Esophagus (tissue), 2 donors: Measurements from ENCODE around the gene TRIM39. TPM values are rescaled to one million over a fixed set of nuclear protein-coding genes. Genes with fewer than 3 reads are reported as not detected.
"Not testable (repeated sequence)": the region's sequence is repeated elsewhere in the genome, so short reads cannot be mapped to it uniquely, and the experiment has no call there.

ENCODE experiments used
- H3K27ac ChIP-seq, 2 donors: one replicate each; pipeline ENCODE4 v1.5.1; 2013; ENCODE audit warnings: low read depth in 2 of 2, mild to moderate bottlenecking in 2 of 2, inconsistent platforms in 1 of 2, low read length in 1 of 2, moderate library complexity in 1 of 2
- H3K27me3 ChIP-seq, 2 donors: one replicate each; pipeline ENCODE4 v1.6.1; 2013; ENCODE audit warnings: low read length in 2 of 2, control low read depth in 1 of 2, mild to moderate bottlenecking in 1 of 2; ENCODE audit not compliant: insufficient read depth in 2 of 2, control insufficient read depth in 1 of 2
- H3K36me3 ChIP-seq, 2 donors: one replicate each; pipeline ENCODE4 v1.6.1; 2013; ENCODE audit warnings: low read length in 1 of 2; ENCODE audit not compliant: control insufficient read depth in 2 of 2, insufficient read depth in 2 of 2
- H3K4me1 ChIP-seq, 2 donors: one replicate each; pipeline ENCODE4 v1.6.1; 2013; ENCODE audit warnings: low read length in 1 of 2; ENCODE audit not compliant: control insufficient read depth in 2 of 2, insufficient read depth in 2 of 2
- H3K4me3 ChIP-seq, 2 donors: one replicate each; pipeline ENCODE4 v1.5.1; 2013; ENCODE audit warnings: low read length in 2 of 2, mild to moderate bottlenecking in 2 of 2, low read depth in 1 of 2, moderate library complexity in 1 of 2
- H3K9me3 ChIP-seq, 2 donors: one replicate each; pipeline ENCODE4 v1.6.1; 2013; ENCODE audit warnings: mild to moderate bottlenecking in 2 of 2, low read depth in 1 of 2, low read length in 1 of 2, moderate library complexity in 1 of 2; ENCODE audit not compliant: control insufficient read depth in 2 of 2, insufficient read depth in 1 of 2
- WGBS, 2 donors: extraction: QIAGEN DNeasy Blood & Tissue Kit; methylation state at CpG; one replicate each; pipeline ENCODE4 v1.1.7; 2013; 5-methylcytosine and 5-hydroxymethylcytosine counted together
- polyA plus RNA-seq, 2 donors: library from polyadenylated mRNA; stranded (reverse); fragments of 200-250 nt; gene quantifications; one replicate each; pipeline ENCODE4 v1.2.3, GENCODE V29; 2013
- donor health status: healthy with polysubstance abuse.
- donor health status: Bipolar disorder and iron deficiency.

The TRIM39 gene
- polyA plus RNA-seq, 2 donors: 11.9 to 12.1 TPM

- H3K27me3 ChIP-seq: peaks cover 0 to 12% of the 10 kb centered on the region in 2 donors
- WGBS, 2 donors: 5 to 7% methylated on average over 40 of the region's 40 CpGs
- no peaks in the 10 kb centered on the region for H3K9me3 ChIP-seq
- peak overlapping the region; percentile 39 for H3K4me3 ChIP-seq
- peak overlapping the region in 1 of 2 donors; percentile 54 for H3K27ac ChIP-seq
- no peaks in the 10 kb centered on the region for H3K4me1 ChIP-seq
- H3K36me3 ChIP-seq: no peaks in the 10 kb centered on the region
These were observed 31.2 kb downstream of the TRIM39 start for GRCh38 chr6:30357678-30358540.

- peaks cover 0 to 12% of the 10 kb centered on the region in 2 donors for H3K27me3 ChIP-seq
- no peaks in the 10 kb centered on the region for H3K4me1 ChIP-seq
- H3K36me3 ChIP-seq: no peaks in the 10 kb centered on the region
- no peaks in the 10 kb centered on the region for H3K9me3 ChIP-seq
- no peak overlapping the region for H3K4me3 ChIP-seq
- H3K27ac ChIP-seq: no peak overlapping the region
- WGBS, 2 donors: 70% methylated on average over 5 of the region's 5 CpGs
These were observed 32.5 kb downstream of the TRIM39 start for GRCh38 chr6:30359276-30359675.

- Histone ChIP-seq H3K4me3 (no peak overlapping the region), H3K36me3 (no peaks in the 10 kb centered on the region), H3K4me1 (no peaks in the 10 kb centered on the region), H3K27me3 (peaks cover 0 to 12% of the 10 kb centered on the region in 2 donors), H3K27ac (no peak overlapping the region), H3K9me3 (no peaks in the 10 kb centered on the region)
- 61 to 64% methylated on average over 13 of the region's 13 CpGs for WGBS, 2 donors
These were observed 33.4 kb downstream of the TRIM39 start for GRCh38 chr6:30360139-30360538.

GRCh38 chr6:30361661-30362060 lies 34.9 kb downstream of the TRIM39 start:
- H3K27ac ChIP-seq: no peak overlapping the region
- WGBS, 2 donors: 75 to 81% methylated on average over 2 of the region's 2 CpGs
- H3K36me3 ChIP-seq: no peaks in the 10 kb centered on the region
- H3K4me1 ChIP-seq: no peaks in the 10 kb centered on the region
- no peaks in the 10 kb centered on the region for H3K9me3 ChIP-seq
- H3K27me3 ChIP-seq: peaks cover 3 to 12% of the 10 kb centered on the region in 2 donors
- H3K4me3 ChIP-seq: no peak overlapping the region

GRCh38 chr6:30363459-30363858 lies 36.7 kb downstream of the TRIM39 start:
- H3K27me3 ChIP-seq: peaks cover 3 to 6% of the 10 kb centered on the region in 2 donors
- H3K4me3 ChIP-seq: no peak overlapping the region
- H3K27ac ChIP-seq: no peak overlapping the region
- H3K4me1 ChIP-seq: no peaks in the 10 kb centered on the region
- 76 to 81% methylated on average over 2 of the region's 2 CpGs for WGBS, 2 donors
- H3K36me3 ChIP-seq: no peaks in the 10 kb centered on the region
- H3K9me3 ChIP-seq: no peaks in the 10 kb centered on the region

- no peaks in the 10 kb centered on the region for H3K4me1 ChIP-seq
- no peaks in the 10 kb centered on the region for H3K36me3 ChIP-seq
- H3K4me3 ChIP-seq: no peak overlapping the region
- H3K27me3 ChIP-seq: peaks cover 3 to 6% of the 10 kb centered on the region in 2 donors
- H3K27ac ChIP-seq: no peak overlapping the region
- H3K9me3 ChIP-seq: no peaks in the 10 kb centered on the region
- 77 to 86% methylated on average over 2 of the region's 2 CpGs for WGBS, 2 donors
These were observed 37.9 kb downstream of the TRIM39 start for GRCh38 chr6:30364591-30364990.

- H3K27ac ChIP-seq, H3K4me1 ChIP-seq: not testable (repeated sequence)
- 29 to 32% methylated on average over 1 of the region's 1 CpG for WGBS, 2 donors
These were observed 42.6 kb downstream of the TRIM39 start for GRCh38 chr6:30369280-30369679.

GRCh38 chr6:30378290-30378937 lies 51.7 kb downstream of the TRIM39 start:
- no peaks in the 10 kb centered on the region for H3K9me3 ChIP-seq
- 0 to 4% methylated on average over 1 of the region's 1 CpG for WGBS, 2 donors

More at GRCh38 chr6:30369280-30369679, 42.6 kb downstream of the TRIM39 start:
- not testable (repeated sequence) for H3K36me3 ChIP-seq, H3K27me3 ChIP-seq, H3K9me3 ChIP-seq, H3K4me3 ChIP-seq

GRCh38 chr6:30380464-30380863 lies 53.7 kb downstream of the TRIM39 start:
- no peaks in the 10 kb centered on the region for H3K27me3 ChIP-seq
- no peak overlapping the region for H3K27ac ChIP-seq
- WGBS, 2 donors: 60 to 68% methylated on average over 2 to 5 of the region's 5 CpGs
- H3K4me1 ChIP-seq: no peaks in the 10 kb centered on the region
- H3K36me3 ChIP-seq: no peaks in the 10 kb centered on the region
- H3K4me3 ChIP-seq: no peak overlapping the region
- no peaks in the 10 kb centered on the region for H3K9me3 ChIP-seq

More at GRCh38 chr6:30378290-30378937, 51.7 kb downstream of the TRIM39 start:
- Histone ChIP-seq H3K27ac (no peak overlapping the region), H3K4me1 (no peaks in the 10 kb centered on the region), H3K36me3 (no peaks in the 10 kb centered on the region), H3K27me3 (no peaks in the 10 kb centered on the region), H3K4me3 (no peak overlapping the region)
